GM12891 (cell line): ENCODE results near the gene PEX14.

Source experiments
- POLR2A ChIP-seq: IDR thresholded peaks from 2 replicates; pipeline ENCODE4 v1.6.1; 2011; ENCODE audit warnings: low read depth, low read length, control low read depth
- SPI1 ChIP-seq: IDR thresholded peaks from 2 replicates; pipeline ENCODE4 v1.6.1; 2011; ENCODE audit warnings: low read depth, low read length, control low read depth

DNA sequence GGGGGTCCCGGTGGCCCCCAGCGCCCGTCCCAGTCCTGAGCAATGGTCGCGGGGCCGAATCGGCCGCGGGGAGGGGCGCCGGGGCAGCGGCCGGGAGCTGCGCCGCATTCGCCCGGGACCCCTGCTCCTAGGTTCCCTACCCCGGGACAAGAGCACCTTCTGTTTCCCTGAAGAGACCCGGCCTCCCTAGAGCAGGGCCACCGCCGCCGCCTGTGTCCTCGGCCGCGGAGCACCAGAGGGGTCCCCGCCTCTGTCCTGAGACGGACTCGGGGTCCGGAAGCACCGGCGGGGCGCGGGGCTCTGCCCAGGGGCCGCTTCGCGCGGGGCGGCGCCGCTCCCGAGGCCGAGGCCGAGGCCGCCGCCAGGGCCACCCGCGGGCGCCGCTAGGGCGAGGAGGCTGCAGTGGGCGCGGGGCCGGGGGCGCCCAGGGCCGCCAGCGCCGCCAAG, 163.8 kb downstream of the PEX14 start:
- no peak for TF ChIP-seq POLR2A
- TF ChIP-seq SPI1: no peak
